Kidney capillary endothelial cell (primary cell): ENCODE results near the gene AIF1L.

Source experiments
- DNase-seq: peaks from one replicate; pipeline ENCODE4 v3.0.0-alpha.2; 2018; ENCODE audit warnings: low spot score

AIF1L gene

GRCh38 chr9:131096269-131097125, at the start of gene AIF1L:
AIF1L (plus strand) TSS chr9:131096531; CDS start chr9:131096630, 99 bp downstream.
- DNase-seq: no peak

- DNase-seq: peak; percentile 65
Measured at GRCh38 chr9:131046581-131047202, 49.6 kb upstream of the AIF1L start.

DNA sequence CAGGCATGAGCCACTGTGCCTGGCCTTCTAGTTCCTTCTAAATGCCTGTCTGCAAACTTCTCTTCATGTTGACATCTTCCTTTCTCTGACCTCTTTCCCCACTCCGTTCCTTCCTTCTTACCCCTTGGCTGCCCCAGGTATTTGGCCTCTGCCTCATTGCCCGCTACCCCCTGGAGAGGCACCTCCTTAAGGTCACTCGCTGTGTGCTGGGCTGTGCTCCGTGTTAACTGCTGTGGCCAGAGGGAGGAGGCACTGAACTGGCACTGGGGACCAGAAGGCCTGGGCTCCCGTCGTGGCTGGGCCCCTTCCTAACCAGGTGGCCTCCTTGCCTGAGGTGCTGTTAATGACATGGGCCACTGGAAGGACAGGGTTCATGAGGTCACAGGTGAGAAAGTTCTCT, 48.0 kb upstream of the AIF1L start:
- DNase-seq: no peak

DNA sequence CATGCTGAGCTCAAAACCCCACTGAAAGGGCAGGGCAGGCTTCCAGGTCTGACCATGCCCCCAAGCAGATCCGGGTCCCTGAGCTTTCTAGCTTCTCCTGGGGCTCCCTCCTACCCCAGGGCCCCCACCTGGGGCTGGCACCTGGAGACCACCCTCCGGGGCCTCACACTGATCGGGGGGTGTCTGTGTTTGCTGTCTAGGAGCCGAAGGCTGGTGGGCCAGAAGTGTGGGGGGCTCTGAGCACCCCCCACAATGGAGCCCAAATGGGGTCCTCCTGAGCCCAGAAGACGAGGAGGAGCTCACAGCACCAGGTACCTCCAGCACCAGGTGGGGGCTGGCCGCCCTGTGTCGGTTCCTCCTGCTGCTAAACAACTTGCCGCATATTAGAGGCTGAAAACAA, 47.5 kb upstream of the AIF1L start:
- no peak for DNase-seq

GRCh38 chr9:131049829-131050715, 46.3 kb upstream of the AIF1L start:
- DNase-seq: no peak

DNA sequence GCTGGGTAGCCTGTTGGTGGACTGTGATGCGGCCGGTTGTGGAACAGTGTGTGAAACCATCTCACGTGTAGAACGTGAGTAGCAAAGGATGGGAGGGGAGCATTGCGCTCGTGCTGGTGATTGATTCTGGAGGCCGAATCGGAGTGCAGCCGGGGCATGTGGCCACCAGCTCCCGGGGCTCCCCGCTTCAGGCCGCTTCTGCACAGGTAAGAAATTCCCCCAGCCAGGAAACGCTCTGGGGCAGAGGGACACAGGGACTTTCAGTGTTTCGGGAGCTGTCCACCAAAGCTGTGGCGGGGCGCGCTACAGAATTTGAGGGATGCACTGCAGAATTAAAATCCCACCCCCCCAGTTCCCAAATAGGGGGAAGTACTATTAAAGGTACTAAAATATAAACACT, 45.5 kb upstream of the AIF1L start:
- no peak for DNase-seq

GRCh38 chr9:131051592-131052517, 44.5 kb upstream of the AIF1L start:
- DNase-seq: no peak

GRCh38 chr9:131053896-131054295, 42.4 kb upstream of the AIF1L start:
- no peak for DNase-seq

- DNase-seq: no peak
Measured at GRCh38 chr9:131056781-131057506, 39.4 kb upstream of the AIF1L start.

DNA sequence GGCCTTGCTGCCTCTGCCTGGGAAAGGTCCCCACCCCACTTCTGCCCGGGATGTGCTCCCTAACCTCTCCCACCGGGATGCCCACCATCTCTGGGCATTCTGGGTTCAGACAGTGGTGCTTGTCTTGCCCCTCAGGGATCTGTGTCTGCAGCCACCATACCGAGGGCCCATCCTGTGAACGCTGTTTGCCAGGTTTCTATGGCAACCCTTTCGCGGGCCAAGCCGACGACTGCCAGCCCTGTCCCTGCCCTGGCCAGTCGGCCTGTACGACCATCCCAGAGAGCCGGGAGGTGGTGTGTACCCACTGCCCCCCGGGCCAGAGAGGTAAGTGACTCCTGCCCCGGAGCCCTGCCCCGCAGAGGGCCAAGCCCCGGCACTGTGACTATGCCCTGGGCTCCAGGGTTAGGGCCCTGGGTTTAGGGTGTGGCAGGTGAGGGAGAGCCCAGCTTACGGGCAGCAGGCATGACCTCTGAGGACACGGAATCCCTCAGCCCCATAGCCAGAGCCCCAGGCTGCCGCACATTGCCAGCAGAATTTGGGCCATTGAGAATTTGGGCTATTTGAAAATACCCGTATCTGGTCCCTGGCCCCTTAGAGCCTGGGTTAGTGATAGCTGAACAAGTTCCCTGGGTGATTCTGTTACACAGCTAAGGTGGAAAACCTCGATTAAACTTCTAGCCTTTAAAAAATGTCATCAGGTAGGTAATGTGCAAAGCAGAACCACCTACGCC, 35.3 kb upstream of the AIF1L start:
- DNase-seq: no peak

DNA sequence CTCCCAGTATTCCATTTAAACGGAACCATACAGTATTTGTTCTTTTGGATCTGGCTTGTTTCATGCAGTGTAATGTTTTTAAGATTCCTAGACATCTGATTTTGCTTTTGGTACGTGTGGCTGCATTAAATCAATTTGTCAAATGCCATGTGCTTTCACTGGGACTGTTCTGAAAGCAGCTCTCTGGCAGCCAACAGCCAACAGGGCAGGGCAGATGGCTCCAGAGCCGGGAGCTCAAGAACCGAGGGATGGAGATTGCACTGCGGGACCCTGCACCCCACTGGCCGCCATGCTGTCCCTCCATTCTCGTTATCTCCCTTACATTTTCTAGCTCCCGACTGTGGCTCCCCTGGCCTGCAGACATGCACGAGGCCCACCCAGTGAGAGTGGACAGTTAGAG, 33.4 kb upstream of the AIF1L start:
- no peak for DNase-seq

DNA sequence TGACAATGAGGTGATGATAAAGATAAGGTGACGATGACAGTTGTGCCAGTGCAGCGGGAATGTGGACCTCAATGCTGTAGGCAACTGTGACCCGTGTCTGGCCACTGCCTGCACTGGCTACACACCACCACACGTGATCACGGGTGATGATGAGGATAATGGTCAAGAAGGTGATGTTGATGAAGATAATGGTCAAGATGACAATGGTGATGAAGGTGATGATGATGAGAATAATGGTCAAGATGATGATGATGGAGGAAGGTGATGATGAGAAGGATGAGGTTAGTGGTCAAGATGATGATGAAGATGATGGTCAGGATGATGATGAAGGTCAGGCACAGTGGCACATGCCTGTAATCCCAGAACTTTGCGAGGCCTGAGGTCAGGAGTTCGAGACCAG, 30.7 kb upstream of the AIF1L start:
- DNase-seq: no peak

- no peak for DNase-seq
Measured at GRCh38 chr9:131067625-131068024, 28.7 kb upstream of the AIF1L start.

- DNase-seq: no peak
Measured at GRCh38 chr9:131068076-131068816, 28.1 kb upstream of the AIF1L start.

DNA sequence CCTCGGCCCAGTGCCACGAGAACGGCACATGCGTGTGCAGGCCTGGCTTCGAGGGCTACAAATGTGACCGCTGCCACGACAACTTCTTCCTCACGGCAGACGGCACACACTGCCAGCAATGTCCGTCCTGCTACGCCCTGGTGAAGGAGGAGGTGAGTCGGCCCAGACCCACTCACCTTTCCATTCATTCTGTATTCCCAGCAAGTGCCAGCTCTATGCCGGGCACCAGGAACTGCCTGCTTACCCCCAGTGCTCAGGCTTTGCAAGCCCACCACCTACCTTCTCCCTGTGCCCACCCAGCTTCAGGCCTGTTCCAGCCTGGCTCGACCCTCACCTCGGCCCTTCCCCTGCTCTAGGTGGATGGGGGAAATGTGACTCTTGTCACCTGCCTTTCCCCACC, 26.6 kb upstream of the AIF1L start:
- no peak for DNase-seq

GRCh38 chr9:131072107-131072870, 24.0 kb upstream of the AIF1L start:
- no peak for DNase-seq

GRCh38 chr9:131072871-131073237, 23.5 kb upstream of the AIF1L start:
- DNase-seq: no peak

DNA sequence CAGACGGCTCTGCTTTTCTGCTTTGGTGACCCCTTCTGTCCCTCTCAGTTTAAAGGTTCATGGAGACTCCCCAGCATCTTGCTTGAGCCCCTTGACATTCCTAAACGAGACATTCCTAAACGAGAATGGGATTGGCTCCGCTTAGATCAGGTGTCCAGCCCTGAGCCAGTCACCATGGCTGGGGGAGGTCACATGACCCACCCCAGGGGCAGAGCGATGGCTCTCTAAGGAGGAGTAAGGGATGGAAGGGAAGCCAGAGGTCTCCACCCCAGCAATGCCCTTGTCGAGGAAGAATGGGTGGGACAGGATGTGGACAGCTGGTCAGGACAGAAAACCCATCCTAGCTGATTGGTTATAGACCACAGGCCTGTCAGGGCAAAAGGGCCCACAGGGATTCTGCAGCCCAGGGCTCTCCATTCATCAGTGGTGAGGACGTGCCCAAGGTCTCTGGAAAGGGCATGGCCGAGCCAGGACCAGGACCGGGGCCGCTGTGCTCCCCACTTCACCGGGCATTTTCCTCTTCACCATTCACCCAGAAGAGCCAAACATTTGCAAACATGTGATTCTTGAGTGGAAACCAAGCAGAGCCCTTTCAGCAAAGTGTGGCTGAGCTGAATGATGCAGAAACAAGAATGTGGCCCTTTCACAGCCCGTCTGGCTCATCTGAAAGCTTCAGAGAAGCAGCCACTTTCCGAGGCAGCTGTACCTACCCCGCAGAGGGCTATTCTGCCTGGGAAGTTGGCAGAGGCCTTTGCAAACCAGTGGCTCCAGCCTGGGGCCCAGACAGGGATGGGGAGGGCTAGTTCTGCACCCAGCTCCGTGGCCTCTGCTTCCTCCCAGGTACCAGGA, 19.8 kb upstream of the AIF1L start:
- no peak for DNase-seq
